ENCODE data around the gene EFHD1.

- TF ChIP-seq CTCF (IDR thresholded peaks at IDR 0.05; ENCODE audit: insufficient read depth, low read length) (no peak), POLR2AphosphoS5 (IDR thresholded peaks at IDR 0.05; ENCODE audit: low read depth) (no peak)
- TF ChIP-seq, protein P1, sequence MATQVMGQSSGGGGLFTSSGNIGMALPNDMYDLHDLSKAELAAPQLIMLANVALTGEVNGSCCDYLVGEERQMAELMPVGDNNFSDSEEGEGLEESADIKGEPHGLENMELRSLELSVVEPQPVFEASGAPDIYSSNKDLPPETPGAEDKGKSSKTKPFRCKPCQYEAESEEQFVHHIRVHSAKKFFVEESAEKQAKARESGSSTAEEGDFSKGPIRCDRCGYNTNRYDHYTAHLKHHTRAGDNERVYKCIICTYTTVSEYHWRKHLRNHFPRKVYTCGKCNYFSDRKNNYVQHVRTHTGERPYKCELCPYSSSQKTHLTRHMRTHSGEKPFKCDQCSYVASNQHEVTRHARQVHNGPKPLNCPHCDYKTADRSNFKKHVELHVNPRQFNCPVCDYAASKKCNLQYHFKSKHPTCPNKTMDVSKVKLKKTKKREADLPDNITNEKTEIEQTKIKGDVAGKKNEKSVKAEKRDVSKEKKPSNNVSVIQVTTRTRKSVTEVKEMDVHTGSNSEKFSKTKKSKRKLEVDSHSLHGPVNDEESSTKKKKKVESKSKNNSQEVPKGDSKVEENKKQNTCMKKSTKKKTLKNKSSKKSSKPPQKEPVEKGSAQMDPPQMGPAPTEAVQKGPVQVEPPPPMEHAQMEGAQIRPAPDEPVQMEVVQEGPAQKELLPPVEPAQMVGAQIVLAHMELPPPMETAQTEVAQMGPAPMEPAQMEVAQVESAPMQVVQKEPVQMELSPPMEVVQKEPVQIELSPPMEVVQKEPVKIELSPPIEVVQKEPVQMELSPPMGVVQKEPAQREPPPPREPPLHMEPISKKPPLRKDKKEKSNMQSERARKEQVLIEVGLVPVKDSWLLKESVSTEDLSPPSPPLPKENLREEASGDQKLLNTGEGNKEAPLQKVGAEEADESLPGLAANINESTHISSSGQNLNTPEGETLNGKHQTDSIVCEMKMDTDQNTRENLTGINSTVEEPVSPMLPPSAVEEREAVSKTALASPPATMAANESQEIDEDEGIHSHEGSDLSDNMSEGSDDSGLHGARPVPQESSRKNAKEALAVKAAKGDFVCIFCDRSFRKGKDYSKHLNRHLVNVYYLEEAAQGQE (IDR thresholded peaks at IDR 0.05; ENCODE audit: insufficient replicate concordance, low read depth): no peak
Measured at GRCh38 chr2:232643147-232643425, 9.7 kb downstream of the EFHD1 start.
